DMS 273 (cell line): ENCODE results near the gene CELF3.
"Not testable (repeated sequence)": the region's sequence is repeated elsewhere in the genome, so short reads cannot be mapped to it uniquely, and the experiment has no call there.

ENCODE experiments used
- DNase-seq: peaks from one replicate; lab custom pipeline; 2025; ENCODE audit not compliant: unreplicated experiment; lab: John Stamatoyannopoulos, UW

The CELF3 gene

GRCh38 chr1:151716771-151717631, at the start of gene CELF3:
CELF3 (minus strand) TSS chr1:151716803; CDS start chr1:151716020, 783 bp downstream.
- DNase-seq = peak; percentile 95

- DNase-seq = no peak
Observed at GRCh38 chr1:151763990-151764389, 47.4 kb upstream of the CELF3 start.

- peak; percentile 96 for DNase-seq
Observed at GRCh38 chr1:151762941-151763921, 46.6 kb upstream of the CELF3 start, which contains the start of gene MRPL9. MRPL9 (minus strand) TSS chr1:151763496; CDS start chr1:151763479, 17 bp downstream.

GRCh38 chr1:151760597-151761385, 44.2 kb upstream of the CELF3 start:
- DNase-seq = no peak

GRCh38 chr1:151759241-151759640, 42.6 kb upstream of the CELF3 start:
- no peak for DNase-seq

GRCh38 chr1:151756291-151756690, 39.7 kb upstream of the CELF3 start:
- no peak for DNase-seq

GRCh38 chr1:151741516-151741915, 24.9 kb upstream of the CELF3 start:
- DNase-seq = no peak

- DNase-seq = no peak
Observed at GRCh38 chr1:151739590-151740355, 23.2 kb upstream of the CELF3 start.

- peak; percentile 29 for DNase-seq
Observed at GRCh38 chr1:151737479-151737878, 20.9 kb upstream of the CELF3 start.

GRCh38 chr1:151737026-151737425, 20.4 kb upstream of the CELF3 start:
- DNase-seq = no peak

GRCh38 chr1:151733995-151734394, 17.4 kb upstream of the CELF3 start:
- DNase-seq = not testable (repeated sequence)

- no peak for DNase-seq
Observed at GRCh38 chr1:151733126-151733525, 16.5 kb upstream of the CELF3 start.

- DNase-seq = no peak
Observed at GRCh38 chr1:151729966-151730291, 13.3 kb upstream of the CELF3 start.

GRCh38 chr1:151729157-151729965, 12.8 kb upstream of the CELF3 start:
- DNase-seq = no peak

GRCh38 chr1:151728151-151729054, 11.8 kb upstream of the CELF3 start:
- peak; percentile 61 for DNase-seq

- no peak for DNase-seq
Observed at GRCh38 chr1:151723726-151724370, 7.2 kb upstream of the CELF3 start.

- no peak for DNase-seq
Observed at GRCh38 chr1:151721788-151722510, 5.3 kb upstream of the CELF3 start.
